Panc1 (cell line): ENCODE measurements around the gene TAS2R41. TPM values are rescaled to one million over a fixed set of nuclear protein-coding genes. Genes with fewer than 3 reads are reported as not detected.

Experiments used
- ATAC-seq: fragments of 200-7000 bp; cut with Tn5 transposase; 2 replicates; pipeline ENCODE4 v1.9.1; 2020; ENCODE audit warnings: mild to moderate bottlenecking, moderate library complexity
- BruUV-seq: library from RNA; stranded (reverse); fragments of 400-500 nt; replicated peaks from 2 replicates; lab custom pipeline; 2021; lab: Mats Ljungman, UMichigan
- CTCF ChIA-PET: fragments of 300-600 bp; sonication (Branson Sonifier 250); formaldehyde crosslinking; loops from one replicate; lab custom pipeline; 2022; ENCODE audit warnings: antibody characterized with exemption; lab: Charles Lee
- POLR2A ChIA-PET: fragments of 300-600 bp; sonication (Branson Sonifier 250); formaldehyde crosslinking; loops from one replicate; lab custom pipeline; 2022; ENCODE audit warnings: antibody characterized with exemption; lab: Charles Lee
- DNase-seq: peaks from one replicate; pipeline ENCODE4 v3.0.0-alpha.2; 2010; ENCODE audit warnings: low read depth, low spot score
- H3K27ac ChIP-seq: 2 replicates; pipeline ENCODE4 v1.5.1; 2011; ENCODE audit warnings: mild to moderate bottlenecking, low read length, inconsistent platforms
- H3K27me3 ChIP-seq: fragments of 200-500 bp; sonication (Bioruptor generic); 2 replicates; pipeline ENCODE4 v1.6.0; 2014; ENCODE audit warnings: low read length, inconsistent platforms; ENCODE audit not compliant: control insufficient read depth, insufficient read depth
- H3K36me3 ChIP-seq: fragments of 200-500 bp; sonication (Bioruptor generic); 2 replicates; pipeline ENCODE4 v1.5.1; 2014; ENCODE audit warnings: inconsistent platforms, mild to moderate bottlenecking, low read length, moderate library complexity; ENCODE audit not compliant: control insufficient read depth, insufficient read depth
- H3K4me1 ChIP-seq: 2 replicates; pipeline ENCODE4 v1.5.1; 2011; ENCODE audit warnings: inconsistent platforms, mild to moderate bottlenecking, low read length, moderate library complexity; ENCODE audit not compliant: control insufficient read depth, insufficient read depth
- H3K4me3 ChIP-seq, 2 experiments: 2 replicates each; pipeline ENCODE4 v1.5.1; 2011 to 2012; ENCODE audit warnings: low read depth in 2 of 2, low read length in 2 of 2, mild to moderate bottlenecking in 2 of 2, inconsistent platforms in 1 of 2, moderate library complexity in 1 of 2
- H3K9me3 ChIP-seq: fragments of 200-500 bp; sonication (Bioruptor generic); 2 replicates; pipeline ENCODE4 v1.5.1; 2014; ENCODE audit warnings: low read depth, mild to moderate bottlenecking, inconsistent platforms, low read length, moderate library complexity; ENCODE audit not compliant: control insufficient read depth, insufficient read depth
- CTCF ChIP-seq: fragments of 450-650 bp; IDR thresholded peaks from 2 replicates; pipeline ENCODE4 v1.5.1; 2017; ENCODE audit warnings: mild to moderate bottlenecking
- POLR2AphosphoS5 ChIP-seq: IDR thresholded peaks from 2 replicates; pipeline ENCODE4 v1.6.1; 2012; ENCODE audit warnings: mild to moderate bottlenecking, low read depth, low read length, moderate library complexity
- SIN3A ChIP-seq: IDR thresholded peaks from 2 replicates; pipeline ENCODE4 v1.6.1; 2012; ENCODE audit warnings: low read depth, mild to moderate bottlenecking, low read length, moderate library complexity, borderline replicate concordance; ENCODE audit not compliant: insufficient read depth
- TCF7L2 ChIP-seq: IDR thresholded peaks from 2 replicates; pipeline ENCODE4 v1.6.1; 2011; ENCODE audit warnings: mild to moderate bottlenecking, low read depth, low read length, inconsistent platforms
- in situ Hi-C: cut with HindIII; loops from 2 replicates; pipeline ENCODE4 v1.10.0; 2016; ENCODE audit warnings: low sequenced_read_pairs, low pct_unique_long_range_greater_than_20kb
- intact Hi-C: fragments of 100-400 bp; cut with micrococcal nuclease; formaldehyde crosslinking; loops from one replicate; pipeline ENCODE4 v1.10.0; 2022; ENCODE audit not compliant: unreplicated experiment
- total RNA-seq: library from RNA; stranded (reverse); gene quantifications from one replicate; pipeline ENCODE4 v1.2.1, GENCODE V29; 2021; ENCODE audit not compliant: unreplicated experiment
- TF ChIP-seq, protein P1 (sequence below), 2 experiments: IDR thresholded peaks; 2 replicates each; pipeline ENCODE4 v1.6.1; 2011 to 2012; ENCODE audit warnings: low read depth in 2 of 2, control low read depth in 1 of 2, low read length in 1 of 2, mild to moderate bottlenecking in 1 of 2, moderate library complexity in 1 of 2; ENCODE audit not compliant: insufficient read depth in 1 of 2

Gene TAS2R41
- total RNA-seq, 1 experiment from 2014 or later, result not detected

- no TSS peak for BruUV-seq
- in situ Hi-C loops, result no loop called here
- Histone ChIP-seq H3K27me3 (peaks cover 6% of the 10 kb centered on the region), H3K27ac (no peak overlapping the region), H3K4me3 (no peak overlapping the region), H3K4me1 (no peaks in the 10 kb centered on the region), H3K9me3 (no peaks in the 10 kb centered on the region), H3K36me3 (no peaks in the 10 kb centered on the region)
- TF ChIP-seq CTCF (no peak), SIN3A (no peak)
- no peak for ATAC-seq
- intact Hi-C loops, result no loop called here
- POLR2A ChIA-PET, result no interaction called here
- CTCF ChIA-PET, result no interaction called here
- no peak for DNase-seq
Observed at GRCh38 chr7:143447466-143447865, 30.2 kb upstream of the TAS2R41 start.

DNA sequence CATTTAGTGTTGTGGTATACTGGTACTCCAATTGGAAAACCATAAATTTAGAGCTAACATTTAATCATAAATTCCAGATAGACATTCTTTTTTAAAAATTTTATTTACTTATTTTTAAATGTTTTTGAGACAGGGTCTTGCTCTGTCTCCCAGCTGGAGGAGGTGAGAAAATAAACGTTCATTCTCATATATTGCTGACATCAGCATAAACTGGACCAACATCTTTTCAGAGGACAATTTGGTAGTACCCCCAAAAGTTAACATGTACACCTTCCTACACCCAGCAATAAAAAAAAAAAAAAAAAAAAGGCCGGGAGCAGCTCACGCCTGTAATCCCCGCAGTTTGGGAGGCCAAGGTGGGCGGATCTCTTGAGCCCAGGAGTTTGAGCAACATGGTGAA, 29.2 kb upstream of the TAS2R41 start:
- ATAC-seq (no peak), DNase-seq (no peak)
- H3K4me1 ChIP-seq, result no peaks in the 10 kb centered on the region
- in situ Hi-C loops, result no loop called here
- no TSS peak for BruUV-seq
- TF ChIP-seq, protein P1, sequence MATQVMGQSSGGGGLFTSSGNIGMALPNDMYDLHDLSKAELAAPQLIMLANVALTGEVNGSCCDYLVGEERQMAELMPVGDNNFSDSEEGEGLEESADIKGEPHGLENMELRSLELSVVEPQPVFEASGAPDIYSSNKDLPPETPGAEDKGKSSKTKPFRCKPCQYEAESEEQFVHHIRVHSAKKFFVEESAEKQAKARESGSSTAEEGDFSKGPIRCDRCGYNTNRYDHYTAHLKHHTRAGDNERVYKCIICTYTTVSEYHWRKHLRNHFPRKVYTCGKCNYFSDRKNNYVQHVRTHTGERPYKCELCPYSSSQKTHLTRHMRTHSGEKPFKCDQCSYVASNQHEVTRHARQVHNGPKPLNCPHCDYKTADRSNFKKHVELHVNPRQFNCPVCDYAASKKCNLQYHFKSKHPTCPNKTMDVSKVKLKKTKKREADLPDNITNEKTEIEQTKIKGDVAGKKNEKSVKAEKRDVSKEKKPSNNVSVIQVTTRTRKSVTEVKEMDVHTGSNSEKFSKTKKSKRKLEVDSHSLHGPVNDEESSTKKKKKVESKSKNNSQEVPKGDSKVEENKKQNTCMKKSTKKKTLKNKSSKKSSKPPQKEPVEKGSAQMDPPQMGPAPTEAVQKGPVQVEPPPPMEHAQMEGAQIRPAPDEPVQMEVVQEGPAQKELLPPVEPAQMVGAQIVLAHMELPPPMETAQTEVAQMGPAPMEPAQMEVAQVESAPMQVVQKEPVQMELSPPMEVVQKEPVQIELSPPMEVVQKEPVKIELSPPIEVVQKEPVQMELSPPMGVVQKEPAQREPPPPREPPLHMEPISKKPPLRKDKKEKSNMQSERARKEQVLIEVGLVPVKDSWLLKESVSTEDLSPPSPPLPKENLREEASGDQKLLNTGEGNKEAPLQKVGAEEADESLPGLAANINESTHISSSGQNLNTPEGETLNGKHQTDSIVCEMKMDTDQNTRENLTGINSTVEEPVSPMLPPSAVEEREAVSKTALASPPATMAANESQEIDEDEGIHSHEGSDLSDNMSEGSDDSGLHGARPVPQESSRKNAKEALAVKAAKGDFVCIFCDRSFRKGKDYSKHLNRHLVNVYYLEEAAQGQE (IDR thresholded peaks at IDR 0.05; ENCODE audit: insufficient read depth in 1 of 2, low read depth in 2 of 2, low read length in 1 of 2), result no peak
- no peak for TF ChIP-seq POLR2AphosphoS5
- no peak for TF ChIP-seq SIN3A
- no peak for TF ChIP-seq TCF7L2
- no peak for TF ChIP-seq CTCF
- no peak overlapping the region for H3K4me3 ChIP-seq
- H3K27me3 ChIP-seq, result peaks cover 6% of the 10 kb centered on the region
- no peaks in the 10 kb centered on the region for H3K9me3 ChIP-seq
- intact Hi-C loops, result no loop called here
- ChIA-PET CTCF (no interaction called here), POLR2A (no interaction called here)
- no peaks in the 10 kb centered on the region for H3K36me3 ChIP-seq
- H3K27ac ChIP-seq, result no peak overlapping the region

DNA sequence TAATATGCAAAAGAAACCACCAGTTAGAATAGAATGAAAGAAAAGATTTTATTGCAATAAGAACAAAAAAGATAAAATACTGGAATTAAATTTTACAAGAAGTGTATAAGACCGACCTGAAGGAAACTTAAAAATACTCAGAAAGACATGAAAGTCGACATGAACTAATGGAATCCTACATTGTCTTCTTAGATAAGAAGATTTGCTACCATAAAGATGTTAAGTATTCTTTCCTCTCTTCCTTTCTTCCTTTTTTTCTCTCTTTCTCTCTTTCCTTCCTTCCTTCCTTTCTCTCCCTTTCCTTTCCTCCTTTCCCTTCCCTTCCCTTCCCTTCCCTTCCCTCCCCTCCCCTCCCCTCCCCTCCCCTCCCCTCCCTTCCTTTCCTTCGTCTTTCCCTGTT, 27.9 kb upstream of the TAS2R41 start:
- peaks cover 6% of the 10 kb centered on the region for H3K27me3 ChIP-seq
- no peaks in the 10 kb centered on the region for H3K4me1 ChIP-seq
- no peak overlapping the region for H3K27ac ChIP-seq
- H3K36me3 ChIP-seq, result no peaks in the 10 kb centered on the region
- DNase-seq, result no peak
- intact Hi-C loops, result no loop called here
- in situ Hi-C loops, result no loop called here
- no peak overlapping the region for H3K4me3 ChIP-seq
- ATAC-seq, result no peak
- no TSS peak for BruUV-seq
- CTCF ChIA-PET, result no interaction called here
- no peaks in the 10 kb centered on the region for H3K9me3 ChIP-seq
- POLR2A ChIA-PET, result no interaction called here
- TF ChIP-seq, protein P1 (IDR thresholded peaks at IDR 0.05; ENCODE audit: insufficient read depth in 1 of 2, low read depth in 2 of 2, low read length in 1 of 2), result no peak
- TF ChIP-seq POLR2AphosphoS5 (no peak), SIN3A (no peak), TCF7L2 (no peak), CTCF (no peak)
